NCI-H1105 treated with DMSO at 0.1 percent for 48 hours (cell line): Measurements from ENCODE around the gene DNAJC6.
A peak's percentile ranks its signal among the peaks of the same experiment; 100 is the strongest.

Experiments
- DNase-seq: peaks from one replicate; lab custom pipeline; 2025; lab: John Stamatoyannopoulos, UW

Gene DNAJC6

GRCh38 chr1:65407877-65408276 lies 98.5 kb downstream of the DNAJC6 start:
- no peak for DNase-seq

- DNase-seq = no peak
Measured at GRCh38 chr1:65409314-65409713, 100.0 kb downstream of the DNAJC6 start.

GRCh38 chr1:65409816-65410326 lies 100.5 kb downstream of the DNAJC6 start:
- no peak for DNase-seq

GRCh38 chr1:65412256-65412983 lies 103.1 kb downstream of the DNAJC6 start:
- DNase-seq = no peak

- DNase-seq = no peak
Measured at GRCh38 chr1:65412984-65413375, 103.6 kb downstream of the DNAJC6 start.

GRCh38 chr1:65414538-65414937 lies 105.2 kb downstream of the DNAJC6 start:
- no peak for DNase-seq

- no peak for DNase-seq
Measured at GRCh38 chr1:65416767-65417166, 107.4 kb downstream of the DNAJC6 start.

- DNase-seq = no peak
Measured at GRCh38 chr1:65417729-65418128, 108.4 kb downstream of the DNAJC6 start.

- no peak for DNase-seq
Measured at GRCh38 chr1:65418522-65419185, 109.3 kb downstream of the DNAJC6 start.

- peak; percentile 97 for DNase-seq
Measured at GRCh38 chr1:65419681-65420589, 110.6 kb downstream of the DNAJC6 start.

GRCh38 chr1:65420590-65421350 lies 111.4 kb downstream of the DNAJC6 start, which contains the start of the genes LEPR and LEPROT:
Gene LEPR, plus strand, starts transcription at chr1:65420668. Its CDS starts 144,898 bp downstream, at chr1:65565566.
Gene LEPROT, plus strand, starts transcription at chr1:65420668. Its CDS starts 57 bp downstream, at chr1:65420725.
- peak; percentile 80 for DNase-seq

- no peak for DNase-seq
Measured at GRCh38 chr1:65421351-65422025, 112.1 kb downstream of the DNAJC6 start.

- no peak for DNase-seq
Measured at GRCh38 chr1:65422241-65423203, 113.2 kb downstream of the DNAJC6 start.

- DNase-seq = no peak
Measured at GRCh38 chr1:65423884-65424572, 114.7 kb downstream of the DNAJC6 start.

GRCh38 chr1:65424573-65424889 lies 115.2 kb downstream of the DNAJC6 start:
- no peak for DNase-seq

- DNase-seq = no peak
Measured at GRCh38 chr1:65425006-65425405, 115.7 kb downstream of the DNAJC6 start.

GRCh38 chr1:65425697-65426096 lies 116.4 kb downstream of the DNAJC6 start:
- no peak for DNase-seq

- no peak for DNase-seq
Measured at GRCh38 chr1:65429078-65429477, 119.7 kb downstream of the DNAJC6 start.

- no peak for DNase-seq
Measured at GRCh38 chr1:65429806-65430205, 120.5 kb downstream of the DNAJC6 start.
